Measurements from ENCODE around the gene CBX3.

GRCh38 chr7:26187380-26188205 lies 14.0 kb upstream of the CBX3 start:
- no peak for TF ChIP-seq CTCF (IDR thresholded peaks at IDR 0.05)
- TF ChIP-seq EZH2phosphoT487 (IDR thresholded peaks at IDR 0.05): no peak
- TF ChIP-seq EZH2 (IDR thresholded peaks at IDR 0.05): no peak

Data from neural progenitor cell (in vitro differentiated cells).